Neural cell (in vitro differentiated cells): Measurements from ENCODE around the gene WNT10A. TPM values are rescaled to one million over a fixed set of nuclear protein-coding genes. Genes with fewer than 3 reads are reported as not detected.
A peak's percentile ranks its signal among the peaks of the same experiment; 100 is the strongest.

Experiments
- H2AFZ ChIP-seq: fragments of 200-600, 300-800 bp; sonication (generic), shearing (Covaris generic); 2 replicates; pipeline ENCODE4 v1.6.0; 2014; ENCODE audit warnings: low read depth, mild to moderate bottlenecking, antibody characterized with exemption, low read length, moderate library complexity
- H3F3A ChIP-seq: fragments of 200-600 bp; shearing (Covaris generic); 2 replicates; pipeline ENCODE4 v1.6.1; 2016; ENCODE audit warnings: mild to moderate bottlenecking, moderate library complexity, mixed read lengths, antibody characterized with exemption, low read length; ENCODE audit not compliant: insufficient read depth, poor library complexity, severe bottlenecking
- H3K27ac ChIP-seq: fragments of 200-600, 300-800 bp; sonication (generic), shearing (Covaris generic); 2 replicates; pipeline ENCODE4 v1.5.1; 2014; ENCODE audit warnings: mild to moderate bottlenecking, low read length, moderate library complexity
- H3K27me3 ChIP-seq: fragments of 300-800, 200-600 bp; sonication (generic), shearing (Covaris generic); 2 replicates; pipeline ENCODE4 v1.6.0; 2014; ENCODE audit warnings: mild to moderate bottlenecking, low read depth, low read length, moderate library complexity; ENCODE audit not compliant: insufficient read depth
- H3K36me3 ChIP-seq: fragments of 300-800, 200-600 bp; sonication (generic), shearing (Covaris generic); 2 replicates; pipeline ENCODE4 v1.5.1; 2014; ENCODE audit warnings: mild to moderate bottlenecking, antibody characterized with exemption, low read length, moderate library complexity; ENCODE audit not compliant: insufficient read depth
- H3K4me2 ChIP-seq: fragments of 300-800, 200-600 bp; sonication (generic), shearing (Covaris generic); 2 replicates; pipeline ENCODE4 v1.6.0; 2014; ENCODE audit warnings: mild to moderate bottlenecking, low read length
- H3K4me3 ChIP-seq: fragments of 300-800, 200-600 bp; sonication (generic), shearing (Covaris generic); 2 replicates; pipeline ENCODE4 v1.5.1; 2014; ENCODE audit warnings: mild to moderate bottlenecking, low read length, moderate library complexity
- H3K79me2 ChIP-seq: fragments of 200-600 bp; shearing (Covaris generic); replicated peaks from 2 replicates; pipeline ENCODE4 v1.6.0; 2014; ENCODE audit warnings: mild to moderate bottlenecking, low read length, moderate library complexity; ENCODE audit not compliant: insufficient read depth
- H3K9ac ChIP-seq: fragments of 300-800, 200-600 bp; sonication (generic), shearing (Covaris generic); 2 replicates; pipeline ENCODE4 v1.6.1; 2016; ENCODE audit warnings: mild to moderate bottlenecking, low read length, mixed read lengths
- H3K9me2 ChIP-seq: fragments of 200-600 bp; shearing (Covaris generic); 2 replicates; pipeline ENCODE4 v1.6.1; 2016; ENCODE audit warnings: mild to moderate bottlenecking, low read length, mixed read lengths; ENCODE audit not compliant: insufficient read depth
- H3K9me3 ChIP-seq: fragments of 200-600, 300-800 bp; sonication (generic), shearing (Covaris generic); 2 replicates; pipeline ENCODE4 v1.6.1; 2016; ENCODE audit warnings: mild to moderate bottlenecking, mixed run types, low read length, moderate library complexity, mixed read lengths
- H4K20me1 ChIP-seq: fragments of 200-600 bp; shearing (Covaris generic); 2 replicates; pipeline ENCODE4 v1.6.1; 2016; ENCODE audit warnings: mild to moderate bottlenecking, mixed run types; ENCODE audit not compliant: insufficient read depth
- CTCF ChIP-seq: fragments of 450-650 bp; IDR thresholded peaks from 2 replicates; pipeline ENCODE4 v1.5.1; 2014; ENCODE audit warnings: antibody characterized with exemption, mild to moderate bottlenecking, moderate library complexity; ENCODE audit not compliant: poor library complexity, severe bottlenecking
- EP300 ChIP-seq: fragments of 450-650 bp; conservative IDR thresholded peaks from 2 replicates; pipeline ENCODE4 v1.6.1; 2014; ENCODE audit warnings: antibody characterized with exemption, mild to moderate bottlenecking, moderate library complexity; ENCODE audit not compliant: poor library complexity, severe bottlenecking
- EZH2 ChIP-seq: fragments of 200-600, 300-800 bp; shearing (Covaris generic), sonication (generic); IDR thresholded peaks from 2 replicates; pipeline ENCODE4 v1.6.1; 2014; ENCODE audit warnings: antibody characterized with exemption, low read length, borderline replicate concordance, mild to moderate bottlenecking; ENCODE audit not compliant: insufficient read depth, poor library complexity, severe bottlenecking
- MXI1 ChIP-seq: fragments of 450-650 bp; conservative IDR thresholded peaks from 2 replicates; pipeline ENCODE4 v1.6.1; 2014; ENCODE audit warnings: antibody characterized with exemption, mild to moderate bottlenecking; ENCODE audit not compliant: poor library complexity, severe bottlenecking
- POLR2AphosphoS5 ChIP-seq: IDR thresholded peaks from 2 replicates; pipeline ENCODE4 v1.6.1; 2012
- RAD21 ChIP-seq: fragments of 450-650 bp; conservative IDR thresholded peaks from 2 replicates; pipeline ENCODE4 v1.6.1; 2014; ENCODE audit warnings: antibody characterized with exemption, mild to moderate bottlenecking, moderate library complexity
- REST ChIP-seq: IDR thresholded peaks from 2 replicates; pipeline ENCODE4 v1.6.1; 2012; ENCODE audit warnings: borderline replicate concordance
- SMC3 ChIP-seq: fragments of 450-650 bp; conservative IDR thresholded peaks from 2 replicates; pipeline ENCODE4 v1.6.1; 2014; ENCODE audit warnings: antibody characterized with exemption, mild to moderate bottlenecking, moderate library complexity; ENCODE audit not compliant: poor library complexity
- TAF1 ChIP-seq: IDR thresholded peaks from 2 replicates; pipeline ENCODE4 v1.6.1; 2012; ENCODE audit warnings: low read depth
- polyA plus RNA-seq: library from polyadenylated mRNA; depleted of rRNA; stranded (reverse); fragments of >200 nt; gene quantifications from 2 replicates; pipeline ENCODE4 v1.2.3, GENCODE V29; 2014

Gene WNT10A
- polyA plus RNA-seq, 1 donor from 2014 or later = 0.14 TPM

- Histone ChIP-seq H3K4me2 (peak overlapping the region; percentile 3), H3K9ac (peak overlapping the region; percentile 25), H3K9me2 (no peaks in the 10 kb centered on the region), H3K4me3 (peak overlapping the region; percentile 71), H3K9me3 (no peaks in the 10 kb centered on the region), H3K79me2 (no peaks in the 10 kb centered on the region), H4K20me1 (no peaks in the 10 kb centered on the region), H3F3A (no peaks in the 10 kb centered on the region), H3K27ac (no peak overlapping the region), H2AFZ (no peak overlapping the region), H3K36me3 (no peaks in the 10 kb centered on the region), H3K27me3 (peaks cover 91% of the 10 kb centered on the region)
- TF ChIP-seq REST (no peak), POLR2AphosphoS5 (peak; percentile 18), CTCF (peak; percentile 88), SMC3 (peak; percentile 64), TAF1 (no peak), EZH2 (no peak), EP300 (peak; percentile 80), RAD21 (peak; percentile 57), MXI1 (peak; percentile 92)
Observed at GRCh38 chr2:218892693-218893348, 12.2 kb downstream of the WNT10A start.

GRCh38 chr2:218893349-218894150, 12.9 kb downstream of the WNT10A start:
- Histone ChIP-seq H3K9me2 (no peaks in the 10 kb centered on the region), H3K9me3 (no peaks in the 10 kb centered on the region), H2AFZ (no peak overlapping the region), H3K27me3 (peaks cover 92% of the 10 kb centered on the region), H3K36me3 (no peaks in the 10 kb centered on the region), H3K4me3 (peak overlapping the region; percentile 71), H3K9ac (peak overlapping the region; percentile 25), H3F3A (no peaks in the 10 kb centered on the region), H3K27ac (no peak overlapping the region), H3K4me2 (no peak overlapping the region), H3K79me2 (no peaks in the 10 kb centered on the region), H4K20me1 (no peaks in the 10 kb centered on the region)
- TF ChIP-seq MXI1 (no peak), POLR2AphosphoS5 (no peak), RAD21 (no peak), REST (no peak), SMC3 (no peak), EZH2 (no peak), EP300 (no peak), TAF1 (no peak), CTCF (no peak)
